HepG2 (cell line): ENCODE results near the gene CNNM1. TPM values are rescaled to one million over a fixed set of nuclear protein-coding genes. Genes with fewer than 3 reads are reported as not detected.

Source experiments
- ATAC-seq: fragments of 200-7000 bp; cut with Tn5 transposase; 3 replicates; pipeline ENCODE4 v1.9.1; 2020; ENCODE audit warnings: mild to moderate bottlenecking, moderate library complexity
- BruUV-seq: library from RNA; stranded (reverse); fragments of 400-500 nt; replicated peaks from 2 replicates; lab custom pipeline; 2021; lab: Mats Ljungman, UMichigan
- CTCF ChIA-PET: fragments of 300-600 bp; formaldehyde crosslinking; extraction: SDS; loops from one replicate; lab custom pipeline; 2021; ENCODE audit warnings: low total read pairs, inconsistent platforms, low intra/inter-chr PET ratio; lab: Yijun Ruan, JAX
- POLR2A ChIA-PET: fragments of 350-600 bp; sonication (Branson Sonifier 250); formaldehyde crosslinking; loops from one replicate; lab custom pipeline; 2020; ENCODE audit warnings: antibody characterized with exemption, inconsistent platforms; lab: Yijun Ruan, JAX
- DNase-seq: peaks from one replicate; pipeline ENCODE4 v3.0.0-alpha.2; 2015; ENCODE audit warnings: low spot score
- FAIRE-seq: peaks from 3 replicates; lab custom pipeline; 2011; peaks lifted over from hg19 to GRCh38; lab: Jason Lieb, UNC
- H2AFZ ChIP-seq: one replicate; pipeline ENCODE4 v1.6.1; 2011; ENCODE audit warnings: low read length, inconsistent platforms
- H3K27ac ChIP-seq: fragments of 300-600 bp; 3 replicates; pipeline ENCODE4 v1.8.0; 2011; ENCODE audit warnings: mixed run types, mild to moderate bottlenecking, mixed read lengths, low read length, inconsistent platforms; ENCODE audit not compliant: insufficient read depth; ENCODE audit errors: extremely low read length
- H3K27me3 ChIP-seq, 2 experiments: fragments of 200-600 bp in 1 of 2; 2 replicates in 1 of 2; 3 replicates in 1 of 2; pipeline versions ENCODE4 v1.6.0 to v1.8.0; 2011; ENCODE audit warnings: low read length in 2 of 2, mild to moderate bottlenecking in 2 of 2, moderate library complexity in 2 of 2, inconsistent platforms in 1 of 2; ENCODE audit not compliant: insufficient read depth in 2 of 2, control insufficient read depth in 1 of 2
- H3K36me3 ChIP-seq, 2 experiments: fragments of 200-600 bp in 1 of 2; replicated peaks in 1 of 2; 2 replicates in 1 of 2; 3 replicates in 1 of 2; pipeline versions ENCODE4 v1.5.1 to v1.8.0; 2011; ENCODE audit warnings: low read length in 2 of 2, inconsistent platforms in 1 of 2; ENCODE audit not compliant: insufficient read depth in 2 of 2, control insufficient read depth in 1 of 2
- H3K4me1 ChIP-seq: 2 replicates; pipeline ENCODE4 v1.5.1; 2012; ENCODE audit warnings: low read length, inconsistent platforms; ENCODE audit not compliant: insufficient read depth
- H3K4me2 ChIP-seq: 2 replicates; pipeline ENCODE4 v1.6.0; 2011; ENCODE audit warnings: low read depth, low read length, inconsistent platforms
- H3K4me3 ChIP-seq, 3 experiments: fragments of 200-600 bp in 1 of 3; sonication (generic), shearing (Covaris generic) in 1 of 3; replicated peaks in 1 of 3; 2 replicates each; pipeline ENCODE4 v1.5.1; 2011 to 2016; ENCODE audit warnings: low read length in 3 of 3, inconsistent platforms in 2 of 3, low read depth in 2 of 3, mild to moderate bottlenecking in 2 of 3, control low read depth in 1 of 3, mixed read lengths in 1 of 3; ENCODE audit not compliant: insufficient read depth in 1 of 3
- H3K79me2 ChIP-seq: one replicate; pipeline ENCODE4 v1.6.1; 2011; ENCODE audit warnings: low read length, inconsistent platforms; ENCODE audit not compliant: insufficient read depth
- H3K9ac ChIP-seq: 2 replicates; pipeline ENCODE4 v1.6.0; 2011; ENCODE audit warnings: mild to moderate bottlenecking, low read depth, low read length, inconsistent platforms; ENCODE audit not compliant: insufficient read depth
- H3K9me3 ChIP-seq: 2 replicates; pipeline ENCODE4 v1.5.1; 2012; ENCODE audit warnings: mild to moderate bottlenecking, low read length
- H4K20me1 ChIP-seq: 2 replicates; pipeline ENCODE4 v1.6.0; 2011; ENCODE audit warnings: inconsistent platforms, mild to moderate bottlenecking, low read length, moderate library complexity; ENCODE audit not compliant: insufficient read depth
- BCL6 ChIP-seq: IDR thresholded peaks from 2 replicates; pipeline ENCODE4 v1.6.1; 2016; ENCODE audit warnings: missing genetic modification reagents, missing compliant biosample characterization
- CERS6 ChIP-seq: sonication (generic); formaldehyde crosslinking; IDR thresholded peaks from 2 replicates; pipeline ENCODE4 v1.5.0; 2020; ENCODE audit warnings: missing genetic modification reagents
- FOXJ3 ChIP-seq: sonication (generic); formaldehyde crosslinking; IDR thresholded peaks from 2 replicates; pipeline ENCODE4 v1.4.0; 2020; ENCODE audit warnings: missing genetic modification reagents, mild to moderate bottlenecking, borderline replicate concordance
- HMGA1 ChIP-seq: sonication (generic); formaldehyde crosslinking; conservative IDR thresholded peaks from 2 replicates; pipeline ENCODE4 v1.4.0; 2020; ENCODE audit warnings: missing genetic modification reagents
- KLF16 ChIP-seq, 2 experiments: sonication (generic) in 1 of 2; formaldehyde crosslinking in 1 of 2; IDR thresholded peaks; 2 replicates each; pipeline versions ENCODE4 v1.6.1 to v1.8.0; 2016 to 2023; ENCODE audit warnings: missing genetic modification reagents in 2 of 2, missing compliant biosample characterization in 1 of 2
- ONECUT2 ChIP-seq: sonication (generic); formaldehyde crosslinking; IDR thresholded peaks from 2 replicates; pipeline ENCODE4 v1.4.0; 2020; ENCODE audit warnings: missing genetic modification reagents
- RERE ChIP-seq: IDR thresholded peaks from 2 replicates; pipeline ENCODE4 v1.6.1; 2016; ENCODE audit warnings: low read depth, missing genetic modification reagents, missing compliant biosample characterization
- THAP9 ChIP-seq: sonication (generic); formaldehyde crosslinking; IDR thresholded peaks from 2 replicates; pipeline ENCODE4; 2020; ENCODE audit warnings: missing genetic modification reagents, mild to moderate bottlenecking, borderline replicate concordance
- ZNF17 ChIP-seq: sonication (generic); formaldehyde crosslinking; IDR thresholded peaks from 2 replicates; pipeline ENCODE4 v1.5.0; 2020; ENCODE audit warnings: mild to moderate bottlenecking, missing genetic modification reagents
- ZNF292 ChIP-seq: sonication (generic); formaldehyde crosslinking; IDR thresholded peaks from 2 replicates; pipeline ENCODE4 v1.8.1; 2022; ENCODE audit warnings: mild to moderate bottlenecking, low read depth, missing genetic modification reagents, borderline replicate concordance
- WGBS: methylation state at CpG from one replicate; pipeline ENCODE4 v1.1.6; 2017; ENCODE audit warnings: low lambda C conversion rate; 5-methylcytosine and 5-hydroxymethylcytosine counted together
- in situ Hi-C: cut with HindIII; loops from 2 replicates; pipeline ENCODE4 v1.10.0; 2017; ENCODE audit warnings: low pct_unique_long_range_greater_than_20kb; ENCODE audit not compliant: extremely low pct_ligation_motif_present
- intact Hi-C: fragments of 100-400 bp; cut with micrococcal nuclease; formaldehyde crosslinking; loops from one replicate; pipeline ENCODE4 v1.10.0; 2022; ENCODE audit not compliant: unreplicated experiment
- polyA plus RNA-seq, 8 experiments: library from polyadenylated mRNA; depleted of rRNA in 3 of 8; stranded (reverse) in 7 of 8; unstranded in 1 of 8; fragments of >200 nt; fragmentation: Illumina TruSeq in 4 of 8; extraction: Trizol in 4 of 8; gene quantifications; 2 replicates each; pipeline versions ENCODE4 v1.2.1 to v1.2.3, GENCODE V29; 2011 to 2016; ENCODE audit warnings: low read depth in 4 of 8, missing spikeins in 1 of 8, mixed read lengths in 1 of 8; ENCODE audit not compliant: insufficient read depth in 1 of 8
- total RNA-seq, 5 experiments: library from RNA; depleted of rRNA; stranded (reverse); fragments of >200 nt; fragmentation: Illumina TruSeq; extraction: Trizol; gene quantifications; 2 replicates each; pipeline ENCODE4 v1.2.3, GENCODE V29; 2016; ENCODE audit warnings: low read depth in 1 of 5

The CNNM1 gene
- total and polyA plus RNA-seq, 2 of the 13 experiments (the other 11 are each of a cell fraction or from before 2014, with no cell fraction given): 4.3 to 9.6 TPM

- TF ChIP-seq RERE (CRISPR knock-in tag) (no peak), KLF16 (CRISPR knock-in tag; IDR thresholded peaks at IDR 0.05) (0 out of 4 replicates have a peak, but pooled peaks of 1 of the 2 experiments have one; percentile 6), ONECUT2 (CRISPR knock-in tag) (no peak), HMGA1 (no peak), CERS6 (no peak)
Observed at GRCh38 chr10:99304862-99305229, 24.3 kb upstream of the CNNM1 start (continued).

GRCh38 chr10:99312501-99312900 is 16.7 kb upstream of the CNNM1 start:
- no peak for FAIRE-seq
- CTCF ChIA-PET: no interaction called here

More at GRCh38 chr10:99312501-99312900, 16.7 kb upstream of the CNNM1 start:
- H3K9me3 ChIP-seq: 0 out of 2 replicates have a peak, but pooled peaks cover 8% of the 10 kb centered on the region
- in situ Hi-C loops: no loop called here
- H3K79me2 ChIP-seq: no peaks in the 10 kb centered on the region
- intact Hi-C loops: no loop called here
- POLR2A ChIA-PET: no interaction called here
- no peak for TF ChIP-seq ZNF17 (CRISPR knock-in tag)
- no peak for TF ChIP-seq FOXJ3 (CRISPR knock-in tag)
- TF ChIP-seq ZNF292 (CRISPR knock-in tag): no peak
- TF ChIP-seq BCL6: no peak
- no peak for TF ChIP-seq THAP9 (CRISPR knock-in tag)
- H3K27ac ChIP-seq: no peak overlapping the region
- no peak overlapping the region for H3K9ac ChIP-seq
- no peaks in the 10 kb centered on the region for H3K27me3 ChIP-seq
- H3K4me3 ChIP-seq: no peak overlapping the region
- H3K4me1 ChIP-seq: no peaks in the 10 kb centered on the region; the same call in 1 of the 2 replicates
- H4K20me1 ChIP-seq: no peaks in the 10 kb centered on the region
- no peak overlapping the region for H2AFZ ChIP-seq
- H3K36me3 ChIP-seq: no peaks in the 10 kb centered on the region
- no TSS peak for BruUV-seq
- DNase-seq (no peak), ATAC-seq (no peak)
- WGBS: 30% methylated on average over 2 of the region's 2 CpGs
- H3K4me2 ChIP-seq: no peak overlapping the region
